GM19395 (cell line): Measurements from ENCODE around the gene RNF144B.
"Not testable (repeated sequence)": the region's sequence is repeated elsewhere in the genome, so short reads cannot be mapped to it uniquely, and the experiment has no call there.

ENCODE experiments used
- ATAC-seq: cut with Tn5 transposase; IDR thresholded peaks from one replicate; pipeline ENCODE4 v1.9.1; 2021; ENCODE audit warnings: mild to moderate bottlenecking, moderate library complexity; ENCODE audit not compliant: unreplicated experiment

RNF144B gene

GRCh38 chr6:18439581-18439980 is 52.4 kb downstream of the RNF144B start:
- no peak for ATAC-seq

GRCh38 chr6:18441251-18441979 is 54.3 kb downstream of the RNF144B start:
- no peak for ATAC-seq

- ATAC-seq: no peak
These were observed 57.0 kb downstream of the RNF144B start for GRCh38 chr6:18444111-18444510.

- ATAC-seq: no peak
These were observed 58.1 kb downstream of the RNF144B start for GRCh38 chr6:18445228-18445627.

- ATAC-seq: no peak
These were observed 59.6 kb downstream of the RNF144B start for GRCh38 chr6:18446771-18447170.

GRCh38 chr6:18447552-18447951 is 60.4 kb downstream of the RNF144B start:
- no peak for ATAC-seq

- ATAC-seq: no peak
These were observed 64.6 kb downstream of the RNF144B start for GRCh38 chr6:18451756-18452155.

GRCh38 chr6:18454446-18454845 is 67.3 kb downstream of the RNF144B start:
- no peak for ATAC-seq

- ATAC-seq: no peak
These were observed 70.1 kb downstream of the RNF144B start for GRCh38 chr6:18457065-18457737.

GRCh38 chr6:18458086-18458485 is 70.9 kb downstream of the RNF144B start:
- ATAC-seq: not testable (repeated sequence)

GRCh38 chr6:18463429-18463828 is 76.3 kb downstream of the RNF144B start:
- ATAC-seq: no peak

GRCh38 chr6:18464176-18464575 is 77.0 kb downstream of the RNF144B start:
- ATAC-seq: no peak

GRCh38 chr6:18465410-18466154 is 78.4 kb downstream of the RNF144B start:
- ATAC-seq: no peak

GRCh38 chr6:18467741-18468502 is 80.8 kb downstream of the RNF144B start:
- no peak for ATAC-seq

GRCh38 chr6:18468503-18468843 is 81.3 kb downstream of the RNF144B start:
- ATAC-seq: no peak

- no peak for ATAC-seq
These were observed 82.4 kb downstream of the RNF144B start for GRCh38 chr6:18469536-18469935.

- ATAC-seq: no peak
These were observed 84.2 kb downstream of the RNF144B start for GRCh38 chr6:18471232-18471964.

GRCh38 chr6:18472941-18473340 is 85.8 kb downstream of the RNF144B start:
- ATAC-seq: no peak

- no peak for ATAC-seq
These were observed 86.6 kb downstream of the RNF144B start for GRCh38 chr6:18473755-18474154.

- no peak for ATAC-seq
These were observed 90.3 kb downstream of the RNF144B start for GRCh38 chr6:18477301-18477941.
